ENCODE data around the gene ASCC3.

GRCh38 chr6:100780648-100781047 lies 100.5 kb downstream of the ASCC3 start:
- TF ChIP-seq CTCF (IDR thresholded peaks at IDR 0.05) (no peak), EZH2 (IDR thresholded peaks at IDR 0.05; ENCODE audit: borderline replicate concordance, insufficient read depth, low read depth, low read length, poor library complexity, severe bottlenecking) (no peak)
